ENCODE measurements around the gene SYT5. TPM values are rescaled to one million over a fixed set of nuclear protein-coding genes. Genes with fewer than 3 reads are reported as not detected.
A peak's percentile ranks its signal among the peaks of the same experiment; 100 is the strongest.

The SYT5 gene
- total RNA-seq, 1 donor from 2014 or later = not detected

DNA sequence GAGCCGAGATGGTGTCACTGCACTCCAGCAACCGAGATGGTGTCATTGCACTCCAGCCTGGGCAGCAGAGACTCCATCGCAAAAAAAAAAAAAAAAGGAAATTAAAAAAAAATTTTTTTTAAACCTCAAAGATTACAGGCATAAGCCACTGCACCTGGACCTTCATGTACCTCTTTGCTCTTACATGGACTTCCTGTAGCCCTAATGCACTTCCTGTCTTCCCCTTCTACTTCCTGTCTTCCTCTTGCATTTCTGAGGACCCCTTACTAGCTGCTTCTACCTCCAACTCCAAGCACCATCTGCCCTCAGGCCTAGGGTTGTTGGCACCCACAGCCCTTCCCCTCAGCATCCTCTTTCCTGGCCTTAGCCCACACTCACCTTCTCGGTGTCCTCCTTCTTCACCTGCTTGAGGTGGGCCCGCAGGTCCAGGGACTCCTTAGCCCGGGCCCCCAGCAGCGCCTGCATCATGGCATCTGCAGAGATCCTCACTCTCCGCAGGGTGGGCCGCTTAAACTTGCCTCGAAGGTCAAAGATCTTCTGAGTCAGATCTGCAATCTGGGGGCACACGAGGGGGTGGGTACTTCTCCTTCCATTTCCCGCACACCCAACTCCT, 26.3 kb downstream of the SYT5 start:
- intact Hi-C loops (cut with micrococcal nuclease) = no loop called here
- no peak for DNase-seq
- ATAC-seq = no peak

DNA sequence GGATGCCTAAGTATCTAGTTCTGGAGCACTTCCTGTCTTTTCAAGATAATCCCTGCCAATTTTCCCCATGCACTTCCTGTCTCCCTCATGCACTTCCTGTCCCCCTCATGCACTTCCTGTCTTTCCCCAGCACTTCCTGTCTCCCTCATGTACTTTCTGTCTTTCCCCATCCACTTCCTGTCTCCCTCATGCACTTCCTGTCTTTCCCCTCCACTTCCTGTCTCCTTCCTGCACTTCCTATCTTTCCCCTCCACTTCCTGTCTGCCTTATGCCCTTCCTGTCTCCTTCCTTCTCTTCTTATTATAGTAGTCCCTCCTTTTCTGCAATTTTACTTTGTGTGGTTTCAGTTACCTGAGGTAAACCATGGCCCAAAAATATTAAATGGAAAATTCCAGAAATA, 28.1 kb downstream of the SYT5 start:
- ATAC-seq (no peak), DNase-seq (no peak)
- intact Hi-C loops (cut with micrococcal nuclease) = no loop called here

DNA sequence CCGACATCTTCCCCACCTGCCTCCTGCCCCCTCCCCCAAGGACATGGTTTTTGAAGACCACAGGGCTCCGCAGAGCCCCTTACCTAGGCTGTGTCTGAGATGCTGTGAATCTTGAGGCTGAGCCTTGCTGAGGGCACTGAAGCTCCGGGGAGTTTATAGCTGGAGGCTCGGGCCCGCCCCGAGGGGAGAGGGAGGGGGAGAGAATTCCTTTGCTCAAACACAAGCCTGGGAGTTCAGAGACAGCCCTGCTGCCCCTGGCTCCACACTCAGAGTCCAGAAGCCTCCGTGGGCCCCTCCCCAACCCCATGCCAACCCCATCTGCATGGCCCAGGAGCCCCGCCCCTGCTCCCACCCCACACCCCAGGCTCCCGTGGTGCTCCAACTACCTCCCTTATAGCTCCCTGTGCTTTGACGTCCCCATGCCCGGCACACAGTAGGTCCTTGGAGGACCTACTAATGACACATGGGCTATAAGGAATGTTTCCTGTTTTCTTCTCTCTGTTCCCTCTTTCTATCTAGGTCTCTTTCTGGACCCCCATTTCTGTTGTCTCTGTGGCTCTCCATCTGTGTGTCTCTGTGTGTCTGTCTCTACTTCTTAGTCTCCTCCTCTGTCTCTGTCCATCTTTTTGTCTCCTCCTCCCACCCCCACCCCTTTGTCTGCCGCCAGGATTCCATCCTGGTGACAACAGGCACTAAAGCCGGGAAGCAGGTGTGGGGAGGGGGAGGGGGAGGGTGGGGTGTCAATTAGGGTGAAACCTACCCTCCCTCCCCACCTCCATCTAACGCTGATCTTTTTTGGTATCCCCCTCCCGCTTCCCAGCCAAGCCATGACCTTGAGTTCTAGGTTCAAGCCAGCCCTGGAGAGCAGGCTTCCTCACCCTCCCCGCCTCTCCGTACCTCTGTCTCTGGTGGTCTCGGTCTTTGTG, 30.7 kb downstream of the SYT5 start, which contains the start of gene TNNT1:
Gene TNNT1, minus strand, starts transcription at position 129 of the 926 bp plus-strand sequence. CDS start 2,049 bp downstream, outside the sequence.
- intact Hi-C loops (cut with micrococcal nuclease) = no loop called here

DNA sequence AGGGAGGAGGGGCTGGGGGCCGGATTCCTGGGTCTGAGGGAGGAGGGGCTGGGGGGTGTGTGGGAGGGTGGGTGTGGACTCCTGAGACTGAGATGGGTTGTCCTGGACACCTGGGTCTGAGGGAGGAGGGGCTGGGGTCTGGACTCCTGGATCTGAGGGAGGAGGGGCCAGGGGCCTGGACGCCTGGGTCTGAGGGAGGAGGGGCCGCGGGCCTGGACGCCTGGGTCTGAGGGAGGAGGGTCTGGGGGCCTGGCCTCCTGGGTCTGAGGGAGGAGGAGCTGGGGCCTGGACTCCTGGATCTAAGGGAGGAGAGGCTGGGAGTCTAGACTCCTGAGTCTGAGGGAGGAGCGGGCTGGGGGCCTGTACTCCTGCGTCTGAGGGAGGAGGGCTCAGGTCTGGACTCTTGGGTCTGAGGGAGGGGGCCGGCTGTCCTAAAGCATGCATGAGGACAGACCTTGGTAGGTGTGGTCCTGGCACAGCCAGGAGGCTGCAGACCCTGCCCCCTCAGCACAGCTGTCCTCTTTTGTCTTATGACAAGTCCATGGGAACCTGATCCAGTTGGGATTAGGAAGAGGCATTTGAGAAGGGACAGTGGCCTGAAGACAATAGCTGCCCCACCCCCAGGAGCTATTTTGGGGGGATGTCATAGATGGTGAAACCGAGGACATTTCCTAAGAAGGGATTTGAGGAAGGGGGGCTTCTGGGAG, 32.4 kb downstream of the SYT5 start:
- peak; percentile 0 for ATAC-seq

More for the DNA sequence above, 30.7 kb downstream of the SYT5 start, which contains the start of gene TNNT1:
- ATAC-seq (peak; percentile 56), DNase-seq (peak; percentile 60)

DNA sequence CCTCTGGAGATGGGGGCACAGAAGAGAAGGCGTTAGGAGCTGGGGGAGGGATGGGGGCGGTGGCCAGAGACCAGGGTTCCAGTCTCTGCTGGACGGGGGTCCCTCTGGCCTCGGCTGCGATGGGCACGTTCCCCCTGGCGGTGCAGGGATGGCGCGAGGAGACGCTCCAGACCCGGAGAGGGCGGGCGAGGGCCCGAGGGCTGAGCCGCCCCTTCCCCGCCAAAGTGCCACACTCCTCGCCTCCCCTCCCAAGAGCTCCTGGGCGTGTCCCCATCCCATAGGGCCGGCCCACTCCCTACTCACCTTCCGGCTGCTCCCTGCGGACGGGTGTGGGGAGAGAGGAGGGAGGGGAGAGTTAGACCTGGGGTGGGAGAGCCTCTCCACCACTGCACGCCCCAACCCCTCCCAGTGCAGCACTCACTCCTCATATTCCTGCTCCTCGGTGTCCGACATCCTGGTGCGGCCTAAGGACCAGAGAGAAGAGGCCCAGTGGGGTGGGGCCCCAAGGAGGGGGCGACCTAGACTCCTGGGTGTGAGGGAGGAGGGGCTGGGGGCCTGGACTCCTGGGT, 33.3 kb downstream of the SYT5 start:
- peak; percentile 6 for ATAC-seq
- no peak for DNase-seq
- intact Hi-C loops (cut with micrococcal nuclease) = no loop called here

More for the DNA sequence above, 32.4 kb downstream of the SYT5 start:
- intact Hi-C loops (cut with micrococcal nuclease) = no loop called here
- no peak for DNase-seq

DNA sequence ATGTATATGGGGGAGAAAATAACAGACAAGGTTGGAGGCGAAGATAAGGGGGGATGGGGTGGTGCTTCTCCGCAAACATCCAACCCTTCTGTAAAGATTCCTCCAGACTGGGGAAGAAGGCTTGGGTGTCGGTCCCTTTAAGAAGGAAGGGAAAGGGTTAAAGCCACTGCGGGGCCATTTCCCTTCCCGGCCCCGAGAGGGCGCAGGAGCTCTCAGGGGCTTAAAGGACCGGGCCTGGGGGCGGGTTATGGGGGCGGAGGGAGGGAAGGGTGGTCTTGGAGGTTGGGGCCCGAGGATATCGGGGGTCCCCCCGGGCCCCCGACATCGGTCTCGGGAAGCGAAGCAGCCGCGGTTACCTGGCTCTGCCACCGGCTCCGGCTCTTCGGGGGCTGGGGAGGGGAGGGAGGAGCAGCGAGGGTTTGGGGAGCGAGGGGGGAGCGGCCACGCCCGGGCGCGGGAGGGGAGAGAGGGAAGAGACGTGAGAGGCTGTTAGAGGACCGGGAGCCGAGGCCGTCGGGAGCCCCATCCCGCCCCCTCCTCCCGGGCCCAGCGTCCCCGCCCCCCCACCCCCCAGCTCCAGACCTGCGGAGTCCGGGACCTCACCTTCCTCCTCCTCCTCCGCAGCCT, 33.9 kb downstream of the SYT5 start:
- DNase-seq (no peak), ATAC-seq (no peak)
- intact Hi-C loops (cut with micrococcal nuclease) = no loop called here

DNA sequence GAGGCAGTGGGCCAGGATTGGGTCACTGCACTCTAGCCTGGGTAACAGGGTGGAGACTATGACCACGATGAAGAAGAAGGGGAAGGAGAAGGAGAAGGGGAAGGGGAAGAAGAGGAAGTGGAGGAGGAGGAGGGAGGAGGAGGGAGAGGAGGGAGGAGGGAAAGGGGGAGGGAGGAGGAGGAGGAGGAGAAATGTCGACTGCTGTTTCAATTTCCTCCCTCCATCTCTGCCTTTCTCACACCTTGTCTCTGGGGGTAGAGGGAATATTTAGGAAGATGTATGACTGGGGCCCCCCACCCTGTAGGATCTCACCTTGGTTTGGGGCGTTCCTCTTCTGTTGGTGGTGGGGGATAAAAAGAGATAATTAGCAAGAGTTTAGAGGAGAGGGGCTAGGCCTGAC, 34.9 kb downstream of the SYT5 start:
- DNase-seq = no peak

DNA sequence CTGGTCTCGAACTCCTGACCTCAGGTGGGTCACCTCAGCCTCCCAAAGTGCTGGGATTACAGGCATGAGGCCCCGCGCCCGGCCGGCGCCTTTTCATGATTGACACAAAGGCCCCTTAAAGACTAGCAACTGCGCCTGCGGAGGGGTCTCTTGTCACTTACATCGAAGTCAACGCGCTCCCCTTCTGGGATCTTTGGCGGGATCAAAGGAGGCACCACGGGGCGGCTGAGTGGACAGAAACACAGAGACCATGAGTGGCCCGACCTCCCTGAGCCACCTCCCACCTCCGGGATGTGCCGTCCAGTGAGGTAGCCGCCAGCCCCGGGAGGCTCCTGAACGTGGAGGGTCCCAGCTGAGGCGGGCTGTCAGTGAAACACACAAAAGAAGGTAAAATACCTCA, 38.4 kb downstream of the SYT5 start:
- DNase-seq = no peak
- ATAC-seq = peak; percentile 5
- intact Hi-C loops (cut with micrococcal nuclease) = no loop called here

More for the DNA sequence above, 34.9 kb downstream of the SYT5 start:
- ATAC-seq = no peak
- intact Hi-C loops (cut with micrococcal nuclease) = no loop called here

DNA sequence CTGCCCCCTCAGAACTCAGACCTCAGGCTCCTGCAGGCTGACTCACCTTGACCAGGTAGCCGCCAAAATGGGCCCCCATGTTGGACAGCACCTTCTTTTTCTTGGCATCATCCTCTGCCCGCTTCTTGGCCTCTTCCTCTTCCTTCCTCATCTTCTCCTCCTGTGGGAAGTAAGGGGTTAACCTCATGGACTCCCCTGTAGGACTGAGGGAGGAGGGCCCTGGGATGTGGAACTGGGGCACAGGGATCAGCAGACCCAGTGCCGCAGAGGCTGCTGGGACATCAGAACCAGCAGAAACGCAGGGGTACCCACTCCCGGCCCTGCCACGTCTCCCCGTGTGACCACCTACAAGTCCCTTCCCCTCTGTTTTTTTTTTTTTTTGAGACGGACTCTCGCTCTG, 42.2 kb downstream of the SYT5 start:
- DNase-seq (no peak), ATAC-seq (no peak)
- intact Hi-C loops (cut with micrococcal nuclease) = no loop called here

DNA sequence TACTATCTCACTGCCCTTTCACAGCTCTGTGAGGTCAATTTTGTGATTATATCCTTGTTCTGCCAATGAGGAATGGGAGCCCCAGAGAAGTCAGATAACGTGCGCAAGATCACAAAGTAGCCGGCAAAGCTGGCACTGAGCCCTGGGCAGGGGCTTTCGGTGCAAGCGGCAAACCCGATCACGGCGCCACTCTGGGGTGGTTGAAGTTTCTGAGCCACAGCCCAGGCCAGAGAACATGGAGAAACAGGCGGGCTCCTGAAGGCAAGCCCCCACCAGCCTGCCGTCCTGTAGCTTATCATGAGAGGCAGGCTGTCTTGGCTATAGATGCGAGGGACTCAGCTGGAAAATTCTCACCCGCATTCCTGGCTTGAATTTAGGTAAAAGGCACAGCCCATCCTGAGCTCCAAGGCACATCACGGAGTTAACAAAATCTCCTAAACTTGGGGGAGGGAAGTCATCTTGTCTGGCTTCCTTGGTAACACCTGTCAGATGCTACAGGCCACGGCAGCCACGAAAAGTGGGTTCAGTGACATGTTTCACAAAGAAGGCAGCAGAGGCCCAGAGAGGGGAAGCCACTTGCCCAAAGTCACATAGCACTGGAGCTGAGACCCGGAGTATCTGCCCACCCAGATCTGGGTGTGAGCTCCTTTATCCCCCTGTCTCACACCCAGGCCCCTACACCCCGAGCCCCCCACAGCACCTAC, 43.5 kb downstream of the SYT5 start:
- ATAC-seq = no peak
- DNase-seq = no peak
- intact Hi-C loops (cut with micrococcal nuclease) = no loop called here

DNA sequence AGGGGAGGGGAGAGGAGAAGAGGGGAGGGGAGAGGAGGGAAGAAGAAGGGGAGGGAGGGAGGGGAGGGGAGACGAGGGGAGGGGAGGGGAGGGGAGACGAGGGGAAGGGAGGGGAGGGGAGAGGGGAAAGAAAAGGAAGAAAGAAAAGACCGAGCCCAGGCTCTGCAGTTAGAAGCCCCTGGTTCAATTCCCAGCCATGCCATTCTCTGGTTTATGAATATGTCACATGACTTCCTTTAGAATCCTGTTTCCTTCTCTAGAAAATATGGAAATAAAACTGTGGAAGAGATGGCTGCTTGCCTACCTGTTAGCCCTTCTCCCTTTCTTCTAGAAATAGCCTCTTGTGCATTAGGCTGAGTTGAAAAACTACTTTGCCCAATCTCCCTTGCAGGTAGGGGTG, 45.4 kb downstream of the SYT5 start:
- ATAC-seq (no peak), DNase-seq (no peak)
- intact Hi-C loops (cut with micrococcal nuclease) = no loop called here

DNA sequence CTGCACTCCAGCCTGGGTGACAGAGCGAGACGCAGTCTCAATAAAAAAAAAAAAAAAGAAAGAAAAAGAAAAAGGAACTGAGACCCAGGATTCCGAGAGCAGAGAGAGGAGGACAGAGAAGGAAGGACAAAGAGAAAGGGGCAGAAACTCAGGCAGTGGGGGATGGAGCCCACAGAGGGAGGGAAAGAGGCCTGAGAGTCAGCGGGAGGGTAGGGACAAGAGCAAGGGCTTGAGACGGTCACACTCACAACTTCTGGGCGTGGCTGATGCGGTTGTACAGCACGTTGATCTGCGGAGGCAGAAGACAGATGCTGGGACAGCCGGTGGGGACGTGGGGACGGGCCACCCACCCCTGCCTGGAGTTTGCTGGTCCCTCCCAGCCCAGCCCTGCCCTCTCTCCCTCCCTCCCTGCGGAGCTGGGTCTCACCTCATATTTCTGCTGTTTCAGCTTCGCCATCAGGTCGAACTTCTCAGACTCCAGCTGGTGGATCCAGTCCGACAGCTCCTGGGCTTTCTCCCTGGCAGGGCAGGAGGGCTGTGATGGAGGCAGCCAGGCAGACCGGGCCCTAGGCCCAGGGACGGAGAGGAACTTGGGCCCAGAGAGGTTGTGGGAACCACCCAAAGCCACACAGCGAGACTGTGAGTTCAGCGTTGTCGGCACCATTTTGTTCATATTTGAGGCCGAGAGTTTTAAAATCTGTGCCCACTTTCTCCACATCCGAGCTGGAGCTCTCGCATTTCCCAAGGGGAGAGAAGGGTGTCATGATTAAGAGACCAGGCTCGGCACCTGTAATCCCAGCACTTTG, 46.2 kb downstream of the SYT5 start:
- DNase-seq = no peak
- ATAC-seq = no peak
- intact Hi-C loops (cut with micrococcal nuclease) = no loop called here

DNA sequence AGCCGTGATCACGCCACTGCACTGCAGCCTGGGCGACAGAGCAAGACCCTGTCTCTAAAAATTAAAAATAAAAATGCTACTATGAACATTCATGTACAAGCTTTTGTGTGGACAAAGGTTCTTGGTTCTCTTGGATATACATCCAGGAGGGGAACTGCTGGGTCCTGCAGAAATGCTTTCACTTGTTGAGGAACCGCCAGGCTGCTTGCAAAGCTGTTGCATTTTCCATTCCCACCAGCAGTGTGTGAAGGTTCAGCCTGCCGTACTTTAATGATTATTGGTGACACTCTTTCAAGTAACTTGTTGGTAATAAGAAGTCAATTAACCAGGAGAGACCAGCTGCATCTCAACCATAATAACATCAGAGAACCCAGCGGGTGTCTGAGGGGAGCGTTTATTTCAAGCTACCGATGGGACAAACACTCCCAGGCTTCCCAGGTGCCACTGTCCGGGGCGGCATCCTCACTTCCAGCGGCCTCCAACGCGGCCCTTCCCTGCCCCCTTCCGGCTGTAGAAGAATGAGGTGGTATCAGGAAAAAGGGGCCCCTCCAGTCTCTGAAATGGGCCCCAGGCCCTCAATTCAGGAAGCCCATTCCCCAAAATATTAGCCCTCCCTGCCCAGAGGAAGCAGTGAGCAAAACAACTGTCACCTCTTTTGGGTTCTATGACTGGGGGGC, 47.5 kb downstream of the SYT5 start:
- ATAC-seq (peak; percentile 9), DNase-seq (no peak)
- intact Hi-C loops (cut with micrococcal nuclease) = no loop called here

DNA sequence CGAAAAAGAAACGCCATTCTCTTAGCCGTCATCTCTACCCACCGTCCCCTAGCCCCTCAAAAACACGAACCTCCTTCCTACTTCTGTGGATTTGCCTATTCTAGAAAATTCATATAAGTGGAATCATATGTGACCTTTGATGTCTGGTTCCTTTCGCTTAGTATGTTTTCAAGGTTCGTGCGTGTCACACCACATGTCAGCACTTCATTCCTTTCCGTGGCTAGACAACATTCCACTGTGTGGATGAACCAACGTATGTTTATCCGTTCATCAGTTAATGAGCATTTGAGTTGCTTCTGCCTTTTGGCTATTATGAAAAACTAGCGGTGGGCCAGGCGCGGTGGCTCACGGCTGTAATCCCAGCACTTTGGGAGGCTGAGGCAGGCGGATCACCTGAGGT, 48.7 kb downstream of the SYT5 start:
- intact Hi-C loops (cut with micrococcal nuclease) = no loop called here
- DNase-seq (no peak), ATAC-seq (no peak)
